GM03348 (cell line): ENCODE measurements around the gene RCOR1.
"Not testable (repeated sequence)": the region's sequence is repeated elsewhere in the genome, so short reads cannot be mapped to it uniquely, and the experiment has no call there.

Source experiments
- DNase-seq: peaks from one replicate; pipeline ENCODE4 v3.0.0; 2012; ENCODE audit warnings: low spot score

Gene RCOR1

GRCh38 chr14:102751088-102751487 is 158.6 kb downstream of the RCOR1 start:
- no peak for DNase-seq

- DNase-seq, result no peak
Observed at GRCh38 chr14:102752239-102752847, 159.9 kb downstream of the RCOR1 start.

GRCh38 chr14:102754370-102755262 is 162.2 kb downstream of the RCOR1 start:
- DNase-seq, result no peak

GRCh38 chr14:102757646-102758045 is 165.2 kb downstream of the RCOR1 start:
- no peak for DNase-seq

GRCh38 chr14:102758087-102758486 is 165.6 kb downstream of the RCOR1 start:
- DNase-seq, result no peak

- no peak for DNase-seq
Observed at GRCh38 chr14:102759456-102760187, 167.2 kb downstream of the RCOR1 start.

- DNase-seq, result no peak
Observed at GRCh38 chr14:102760496-102761193, 168.2 kb downstream of the RCOR1 start.

GRCh38 chr14:102761206-102761605 is 168.8 kb downstream of the RCOR1 start:
- no peak for DNase-seq

GRCh38 chr14:102764220-102764671 is 171.8 kb downstream of the RCOR1 start:
- no peak for DNase-seq

GRCh38 chr14:102765770-102766169 is 173.3 kb downstream of the RCOR1 start:
- DNase-seq, result not testable (repeated sequence)

- no peak for DNase-seq
Observed at GRCh38 chr14:102768223-102769048, 176.0 kb downstream of the RCOR1 start.

GRCh38 chr14:102769049-102769327 is 176.5 kb downstream of the RCOR1 start:
- no peak for DNase-seq

- no peak for DNase-seq
Observed at GRCh38 chr14:102770147-102771123, 178.0 kb downstream of the RCOR1 start.

GRCh38 chr14:102771144-102771543 is 178.7 kb downstream of the RCOR1 start:
- DNase-seq, result no peak

- no peak for DNase-seq
Observed at GRCh38 chr14:102772781-102773570, 180.5 kb downstream of the RCOR1 start.

GRCh38 chr14:102774391-102775153 is 182.1 kb downstream of the RCOR1 start:
- peak; percentile 87 for DNase-seq

GRCh38 chr14:102775855-102776760 is 183.7 kb downstream of the RCOR1 start:
- peak; percentile 81 for DNase-seq
